Measurements from ENCODE around the gene C2orf42. TPM values are rescaled to one million over a fixed set of nuclear protein-coding genes. Genes with fewer than 3 reads are reported as not detected.

The C2orf42 gene
- 15.8 and 25.9 TPM in 2 replicates for total RNA-seq

DNA sequence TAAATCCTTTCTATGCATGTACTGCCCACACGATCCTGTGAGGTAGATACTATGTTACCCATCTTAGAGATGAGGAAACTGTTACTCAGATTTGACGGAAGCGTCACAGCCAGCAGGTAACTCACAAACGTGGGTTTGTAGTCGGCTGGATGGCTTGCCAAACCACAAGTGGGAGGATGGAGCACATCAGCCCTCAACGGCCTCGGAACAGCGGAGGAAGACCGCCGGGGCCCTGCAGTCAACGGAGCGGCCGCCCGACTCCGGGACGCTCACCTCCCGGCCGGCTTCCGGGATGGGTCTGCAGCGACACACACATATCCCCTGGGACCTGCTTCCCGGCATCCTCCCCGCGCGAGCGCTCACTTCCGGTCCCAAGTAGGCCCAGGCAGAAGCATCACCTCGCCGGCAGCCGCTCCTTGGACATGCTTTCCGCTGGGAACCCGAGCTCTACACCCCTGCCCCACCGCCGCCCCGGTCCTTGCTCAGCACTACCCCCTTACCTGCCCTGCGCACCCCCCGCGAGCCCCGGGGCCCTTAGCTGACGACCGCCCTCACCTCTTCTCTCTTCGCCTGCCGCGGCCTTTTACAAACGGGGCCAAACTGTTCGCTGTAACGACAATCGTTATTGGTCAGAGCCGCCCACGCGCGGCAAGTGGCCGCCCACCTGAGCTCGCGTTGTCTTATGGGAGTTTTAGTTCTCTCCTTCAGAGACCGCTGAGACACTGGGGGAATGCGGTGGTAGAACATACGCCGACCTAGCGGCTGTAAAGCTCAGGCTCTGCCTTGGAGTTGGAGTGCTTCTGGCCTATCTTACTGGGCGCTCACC is at the start of gene C2orf42:
C2orf42 (minus strand) TSS at position 602 of the 826 bp plus-strand sequence. CDS start 9,034 bp downstream, outside the sequence.

Other genes starting within 250 kb of the C2orf42 start
- 0.32 and 0.43 TPM in 2 replicates for gene ASPRV1, start 229.4 kb downstream of the C2orf42 start, total RNA-seq
- 23.0 and 23.1 TPM in 2 replicates for gene PCBP1, start 103.5 kb downstream of the C2orf42 start, total RNA-seq
- 107 and 201 TPM in 2 replicates for gene TIA1, start 57.6 kb upstream of the C2orf42 start, total RNA-seq
- gene PCYOX1, start 67.1 kb upstream of the C2orf42 start, total RNA-seq, result 92.9 and 111 TPM in 2 replicates
- gene SNRPG, start 102.7 kb upstream of the C2orf42 start, total RNA-seq, result 150 and 181 TPM in 2 replicates
- 14.9 and 21.3 TPM in 2 replicates for gene FAM136A, start 111.0 kb upstream of the C2orf42 start, total RNA-seq